ENCODE measurements around the gene GATAD1. TPM values are rescaled to one million over a fixed set of nuclear protein-coding genes. Genes with fewer than 3 reads are reported as not detected.

GATAD1 gene
- total RNA-seq, 1 donor from 2014 or later, result 35.8 TPM

GRCh38 chr7:92417913-92418312 is 29.4 kb upstream of the GATAD1 start:
- intact Hi-C loops (cut with DNase I), result no loop called here
- DNase-seq, result no peak
- H3K27me3 ChIP-seq, result no peaks in the 10 kb centered on the region
- no peaks in the 10 kb centered on the region for H3K36me3 ChIP-seq
- ATAC-seq, result no peak
- no peaks in the 10 kb centered on the region for H3K9me3 ChIP-seq
- H3K27ac ChIP-seq, result no peak overlapping the region
- H3K4me3 ChIP-seq, result no peak overlapping the region
- TF ChIP-seq CTCF (IDR thresholded peaks at IDR 0.05), result no peak
- no peaks in the 10 kb centered on the region for H3K4me1 ChIP-seq

GRCh38 chr7:92421676-92422435 is 25.4 kb upstream of the GATAD1 start:
- Histone ChIP-seq H3K4me3 (no peak overlapping the region), H3K27me3 (peaks cover 13% of the 10 kb centered on the region), H3K36me3 (no peaks in the 10 kb centered on the region), H3K4me1 (peaks cover 6% of the 10 kb centered on the region), H3K9me3 (no peaks in the 10 kb centered on the region), H3K27ac (no peak overlapping the region)
- TF ChIP-seq CTCF (IDR thresholded peaks at IDR 0.05), result no peak
- ATAC-seq (no peak), DNase-seq (no peak)
- intact Hi-C loops (cut with DNase I), result no loop called here

- TF ChIP-seq CTCF (IDR thresholded peaks at IDR 0.05), result no peak
- H3K36me3 ChIP-seq, result no peaks in the 10 kb centered on the region
- ATAC-seq (no peak), DNase-seq (no peak)
- H3K4me3 ChIP-seq, result no peak overlapping the region
- peaks cover 13% of the 10 kb centered on the region for H3K27me3 ChIP-seq
- peaks cover 6% of the 10 kb centered on the region for H3K4me1 ChIP-seq
- no peak overlapping the region for H3K27ac ChIP-seq
- intact Hi-C loops (cut with DNase I), result no loop called here
- no peaks in the 10 kb centered on the region for H3K9me3 ChIP-seq
Observed at GRCh38 chr7:92422926-92423325, 24.4 kb upstream of the GATAD1 start.

- peak overlapping the region; percentile 50 for H3K4me3 ChIP-seq
- H3K4me1 ChIP-seq, result peaks cover 6% of the 10 kb centered on the region
- intact Hi-C loops (cut with DNase I), result no loop called here
- no peak for DNase-seq
- TF ChIP-seq CTCF (IDR thresholded peaks at IDR 0.05), result no peak
- H3K9me3 ChIP-seq, result no peaks in the 10 kb centered on the region
- peaks cover 13% of the 10 kb centered on the region for H3K27me3 ChIP-seq
- H3K27ac ChIP-seq, result peak overlapping the region; percentile 53
- ATAC-seq, result peak; percentile 29
- no peaks in the 10 kb centered on the region for H3K36me3 ChIP-seq
Observed at GRCh38 chr7:92423710-92424131, 23.6 kb upstream of the GATAD1 start.

GRCh38 chr7:92425311-92425947 is 21.9 kb upstream of the GATAD1 start:
- Histone ChIP-seq H3K27me3 (peaks cover 13% of the 10 kb centered on the region), H3K27ac (no peak overlapping the region), H3K36me3 (no peaks in the 10 kb centered on the region), H3K4me1 (peaks cover 6% of the 10 kb centered on the region), H3K9me3 (no peaks in the 10 kb centered on the region), H3K4me3 (no peak overlapping the region)
- intact Hi-C loops (cut with DNase I), result no loop called here
- TF ChIP-seq CTCF (IDR thresholded peaks at IDR 0.05), result no peak
- ATAC-seq (no peak), DNase-seq (no peak)
